SK-N-SH treated with all-trans-retinoic acid at 6 μM for 48 hours (cell line): ENCODE data around the gene KAT6B.

ENCODE experiments used
- ARNTL ChIP-seq: fragments of 450-650 bp; formaldehyde crosslinking; IDR thresholded peaks from 2 replicates; pipeline ENCODE4 v1.5.0; 2020; ENCODE audit warnings: low read depth, mild to moderate bottlenecking, moderate library complexity, borderline replicate concordance
- CREB5 ChIP-seq: fragments of 250-450 bp; sonication (Bioruptor Pico); IDR thresholded peaks from 2 replicates; pipeline ENCODE4 v1.5.1; 2020; ENCODE audit warnings: low read depth, mild to moderate bottlenecking, moderate library complexity
- CSDC2 ChIP-seq: fragments of 250-450 bp; sonication (Bioruptor Pico); IDR thresholded peaks from 2 replicates; pipeline ENCODE4 v1.5.0; 2020; ENCODE audit warnings: mild to moderate bottlenecking, moderate library complexity
- ESRRG ChIP-seq: fragments of 250-450 bp; sonication (Bioruptor Pico); IDR thresholded peaks from 2 replicates; pipeline ENCODE4 v1.6.1; 2021; ENCODE audit warnings: mild to moderate bottlenecking
- ISL1 ChIP-seq: fragments of 250-450 bp; sonication (Bioruptor Pico); IDR thresholded peaks from 2 replicates; pipeline ENCODE4 v2.1.2; 2022; ENCODE audit warnings: mild to moderate bottlenecking, moderate library complexity
- OSR1 ChIP-seq: fragments of 250-450 bp; sonication (Bioruptor Pico); IDR thresholded peaks from 2 replicates; pipeline ENCODE4 v1.8.0; 2022; ENCODE audit warnings: moderate library complexity, mild to moderate bottlenecking, inconsistent platforms
- RARB ChIP-seq: fragments of 250-450 bp; sonication (Bioruptor Pico); IDR thresholded peaks from 2 replicates; pipeline ENCODE4 v1.8.0; 2021; ENCODE audit warnings: mild to moderate bottlenecking, moderate library complexity
- TCF4 ChIP-seq: fragments of 250-450 bp; sonication (Bioruptor Pico); IDR thresholded peaks from 2 replicates; pipeline ENCODE4 v1.8.0; 2021; ENCODE audit warnings: mild to moderate bottlenecking, moderate library complexity, borderline replicate concordance
- TOX ChIP-seq: fragments of 250-450 bp; sonication (Bioruptor Pico); IDR thresholded peaks from 2 replicates; pipeline ENCODE4 v1.8.0; 2021; ENCODE audit warnings: mild to moderate bottlenecking, moderate library complexity, borderline replicate concordance
- ZFP3 ChIP-seq: fragments of 250-450 bp; sonication (Bioruptor Pico); IDR thresholded peaks from 2 replicates; pipeline ENCODE4 v1.5.0; 2020; ENCODE audit warnings: mild to moderate bottlenecking, moderate library complexity
- ZFP30 ChIP-seq: fragments of 450-650 bp; formaldehyde crosslinking; IDR thresholded peaks from 2 replicates; pipeline ENCODE4 v1.5.0; 2022; ENCODE audit warnings: mild to moderate bottlenecking, moderate library complexity
- ZNF70 ChIP-seq: fragments of 450-650 bp; formaldehyde crosslinking; IDR thresholded peaks from 2 replicates; pipeline ENCODE4 v1.5.0; 2020; ENCODE audit warnings: mild to moderate bottlenecking, moderate library complexity
- TF ChIP-seq, protein P1 (sequence below): fragments of 250-450 bp; sonication (Bioruptor Pico); IDR thresholded peaks from 2 replicates; pipeline ENCODE4 v1.8.0; 2020; ENCODE audit warnings: mild to moderate bottlenecking, moderate library complexity, borderline replicate concordance
- TF ChIP-seq, protein P2 (sequence below): fragments of 250-450 bp; sonication (Bioruptor Pico); IDR thresholded peaks from 2 replicates; pipeline ENCODE4 v1.5.0; 2020; ENCODE audit warnings: mild to moderate bottlenecking, moderate library complexity

DNA sequence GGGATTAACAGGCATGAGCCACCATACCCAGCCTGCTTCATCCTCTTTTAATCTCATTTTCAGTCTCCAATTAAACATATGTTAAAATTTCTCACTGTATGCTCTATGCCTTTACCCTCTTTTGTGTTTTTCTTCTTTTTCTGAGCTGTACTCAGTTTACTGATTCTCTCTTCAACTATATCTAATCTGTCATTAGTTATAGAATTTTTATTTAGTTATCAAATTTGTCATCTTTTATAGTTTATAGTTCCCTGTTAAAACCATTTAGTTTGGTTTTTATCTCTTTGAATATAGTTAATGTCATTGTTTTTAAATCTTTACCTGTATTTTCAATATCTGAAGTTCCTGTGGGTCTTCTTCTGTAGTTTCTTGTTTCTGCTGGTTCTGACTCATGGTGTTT, 93.3 kb downstream of the KAT6B start:
- TF ChIP-seq ESRRG (CRISPR knock-in tag) (no peak), CREB5 (no peak), ARNTL (CRISPR knock-in tag) (no peak), ZFP30 (CRISPR knock-in tag) (peak; percentile 95), TCF4 (CRISPR knock-in tag) (no peak), ISL1 (CRISPR knock-in tag) (no peak), OSR1 (CRISPR knock-in tag) (no peak), TOX (no peak), ZFP3 (CRISPR knock-in tag) (no peak), ZNF70 (no peak), RARB (CRISPR knock-in tag) (no peak), CSDC2 (CRISPR knock-in tag) (no peak)
- TF ChIP-seq, protein P1, sequence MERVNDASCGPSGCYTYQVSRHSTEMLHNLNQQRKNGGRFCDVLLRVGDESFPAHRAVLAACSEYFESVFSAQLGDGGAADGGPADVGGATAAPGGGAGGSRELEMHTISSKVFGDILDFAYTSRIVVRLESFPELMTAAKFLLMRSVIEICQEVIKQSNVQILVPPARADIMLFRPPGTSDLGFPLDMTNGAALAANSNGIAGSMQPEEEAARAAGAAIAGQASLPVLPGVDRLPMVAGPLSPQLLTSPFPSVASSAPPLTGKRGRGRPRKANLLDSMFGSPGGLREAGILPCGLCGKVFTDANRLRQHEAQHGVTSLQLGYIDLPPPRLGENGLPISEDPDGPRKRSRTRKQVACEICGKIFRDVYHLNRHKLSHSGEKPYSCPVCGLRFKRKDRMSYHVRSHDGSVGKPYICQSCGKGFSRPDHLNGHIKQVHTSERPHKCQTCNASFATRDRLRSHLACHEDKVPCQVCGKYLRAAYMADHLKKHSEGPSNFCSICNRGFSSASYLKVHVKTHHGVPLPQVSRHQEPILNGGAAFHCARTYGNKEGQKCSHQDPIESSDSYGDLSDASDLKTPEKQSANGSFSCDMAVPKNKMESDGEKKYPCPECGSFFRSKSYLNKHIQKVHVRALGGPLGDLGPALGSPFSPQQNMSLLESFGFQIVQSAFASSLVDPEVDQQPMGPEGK (CRISPR knock-in tag), result no peak
- TF ChIP-seq, protein P2, sequence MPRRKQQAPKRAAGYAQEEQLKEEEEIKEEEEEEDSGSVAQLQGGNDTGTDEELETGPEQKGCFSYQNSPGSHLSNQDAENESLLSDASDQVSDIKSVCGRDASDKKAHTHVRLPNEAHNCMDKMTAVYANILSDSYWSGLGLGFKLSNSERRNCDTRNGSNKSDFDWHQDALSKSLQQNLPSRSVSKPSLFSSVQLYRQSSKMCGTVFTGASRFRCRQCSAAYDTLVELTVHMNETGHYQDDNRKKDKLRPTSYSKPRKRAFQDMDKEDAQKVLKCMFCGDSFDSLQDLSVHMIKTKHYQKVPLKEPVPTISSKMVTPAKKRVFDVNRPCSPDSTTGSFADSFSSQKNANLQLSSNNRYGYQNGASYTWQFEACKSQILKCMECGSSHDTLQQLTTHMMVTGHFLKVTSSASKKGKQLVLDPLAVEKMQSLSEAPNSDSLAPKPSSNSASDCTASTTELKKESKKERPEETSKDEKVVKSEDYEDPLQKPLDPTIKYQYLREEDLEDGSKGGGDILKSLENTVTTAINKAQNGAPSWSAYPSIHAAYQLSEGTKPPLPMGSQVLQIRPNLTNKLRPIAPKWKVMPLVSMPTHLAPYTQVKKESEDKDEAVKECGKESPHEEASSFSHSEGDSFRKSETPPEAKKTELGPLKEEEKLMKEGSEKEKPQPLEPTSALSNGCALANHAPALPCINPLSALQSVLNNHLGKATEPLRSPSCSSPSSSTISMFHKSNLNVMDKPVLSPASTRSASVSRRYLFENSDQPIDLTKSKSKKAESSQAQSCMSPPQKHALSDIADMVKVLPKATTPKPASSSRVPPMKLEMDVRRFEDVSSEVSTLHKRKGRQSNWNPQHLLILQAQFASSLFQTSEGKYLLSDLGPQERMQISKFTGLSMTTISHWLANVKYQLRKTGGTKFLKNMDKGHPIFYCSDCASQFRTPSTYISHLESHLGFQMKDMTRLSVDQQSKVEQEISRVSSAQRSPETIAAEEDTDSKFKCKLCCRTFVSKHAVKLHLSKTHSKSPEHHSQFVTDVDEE (CRISPR knock-in tag), result no peak
